H9 (cell line): ENCODE data around the gene MREG. TPM values are rescaled to one million over a fixed set of nuclear protein-coding genes. Genes with fewer than 3 reads are reported as not detected.

Experiments used
- DNase-seq: peaks from one replicate; pipeline ENCODE4 v3.0.0-alpha.2; 2017
- H2AFZ ChIP-seq: one replicate; pipeline ENCODE4 v1.6.1; 2013; ENCODE audit warnings: mild to moderate bottlenecking, low read length, control low read depth, moderate library complexity
- H2AK5ac ChIP-seq: 2 replicates; pipeline ENCODE4 v1.6.1; 2013; ENCODE audit warnings: low read length, control low read depth, mixed read lengths; ENCODE audit not compliant: insufficient read length
- H2BK120ac ChIP-seq: one replicate; pipeline ENCODE4 v1.6.1; 2013; ENCODE audit warnings: low read depth, mild to moderate bottlenecking, low read length, control low read depth, inconsistent platforms; ENCODE audit not compliant: poor library complexity, severe bottlenecking
- H2BK12ac ChIP-seq: 2 replicates; pipeline ENCODE4 v1.6.1; 2013; ENCODE audit warnings: low read length, control low read depth, mixed read lengths, low read depth; ENCODE audit not compliant: insufficient read length
- H2BK15ac ChIP-seq: 2 replicates; pipeline ENCODE4 v1.6.1; 2013; ENCODE audit warnings: low read depth, low read length, control low read depth
- H2BK20ac ChIP-seq: one replicate; pipeline ENCODE4 v1.6.1; 2013; ENCODE audit warnings: low read depth, mild to moderate bottlenecking, low read length, control low read depth, inconsistent platforms; ENCODE audit not compliant: poor library complexity, severe bottlenecking
- H2BK5ac ChIP-seq: 2 replicates; pipeline ENCODE4 v1.6.1; 2013; ENCODE audit warnings: low read length, control low read depth, mixed read lengths; ENCODE audit not compliant: insufficient read length
- H3K14ac ChIP-seq: 2 replicates; pipeline ENCODE4 v1.6.1; 2013; ENCODE audit warnings: low read length, control low read depth; ENCODE audit not compliant: insufficient read depth
- H3K18ac ChIP-seq: 2 replicates; pipeline ENCODE4 v1.6.1; 2013; ENCODE audit warnings: low read depth, mild to moderate bottlenecking, mixed read lengths, low read length, control low read depth; ENCODE audit not compliant: insufficient read length
- H3K23ac ChIP-seq: 2 replicates; pipeline ENCODE4 v1.6.1; 2013; ENCODE audit warnings: low read length, control low read depth, mixed read lengths, low read depth; ENCODE audit not compliant: insufficient read length
- H3K23me2 ChIP-seq: 2 replicates; pipeline ENCODE4 v1.6.1; 2013; ENCODE audit warnings: low read depth, mild to moderate bottlenecking, mixed read lengths, low read length, control low read depth; ENCODE audit not compliant: insufficient read length, poor library complexity, severe bottlenecking
- H3K27ac ChIP-seq: 2 replicates; pipeline ENCODE4 v1.5.1; 2013; ENCODE audit warnings: low read length, control low read depth, mixed read lengths, low read depth; ENCODE audit not compliant: insufficient read length
- H3K27me3 ChIP-seq: 2 replicates; pipeline ENCODE4 v1.6.1; 2013; ENCODE audit warnings: low read length, control low read depth, inconsistent platforms; ENCODE audit not compliant: insufficient read depth
- H3K4ac ChIP-seq: 2 replicates; pipeline ENCODE4 v1.6.1; 2013; ENCODE audit warnings: low read depth, mild to moderate bottlenecking, control low read depth, inconsistent platforms, low read length, moderate library complexity
- H3K4me1 ChIP-seq: 2 replicates; pipeline ENCODE4 v1.6.1; 2013; ENCODE audit warnings: low read length, control low read depth, inconsistent platforms; ENCODE audit not compliant: insufficient read depth
- H3K4me2 ChIP-seq: 2 replicates; pipeline ENCODE4 v1.6.1; 2013; ENCODE audit warnings: low read length, control low read depth, mixed read lengths; ENCODE audit not compliant: insufficient read length, insufficient read depth
- H3K56ac ChIP-seq: 2 replicates; pipeline ENCODE4 v1.6.1; 2013; ENCODE audit warnings: low read depth, mild to moderate bottlenecking, mixed read lengths, low read length, control low read depth; ENCODE audit not compliant: insufficient read length
- H3K79me1 ChIP-seq: 2 replicates; pipeline ENCODE4 v1.6.1; 2013; ENCODE audit warnings: low read depth, mild to moderate bottlenecking, moderate library complexity, low read length, control low read depth, inconsistent platforms; ENCODE audit not compliant: insufficient read depth, poor library complexity, severe bottlenecking
- H3K79me2 ChIP-seq: 2 replicates; pipeline ENCODE4 v1.6.1; 2013; ENCODE audit warnings: low read length, control low read depth, inconsistent platforms; ENCODE audit not compliant: insufficient read depth
- H3K9ac ChIP-seq: 2 replicates; pipeline ENCODE4 v1.6.1; 2013; ENCODE audit warnings: low read length, control low read depth, mixed read lengths; ENCODE audit not compliant: insufficient read length; ENCODE audit errors: extremely low read depth
- H3K9me3 ChIP-seq: one replicate; pipeline ENCODE4 v1.6.1; 2013; ENCODE audit warnings: low read depth, low read length, inconsistent platforms; ENCODE audit not compliant: control insufficient read depth
- H3T11ph ChIP-seq: one replicate; pipeline ENCODE4 v1.6.1; 2013; ENCODE audit warnings: mild to moderate bottlenecking, low read length, control low read depth, inconsistent platforms
- H4K20me1 ChIP-seq: one replicate; pipeline ENCODE4 v1.6.1; 2013; ENCODE audit not compliant: control insufficient read depth, insufficient read length, insufficient read depth
- H4K5ac ChIP-seq: 2 replicates; pipeline ENCODE4 v1.6.1; 2013; ENCODE audit warnings: low read depth, mild to moderate bottlenecking, mixed read lengths, low read length, control low read depth; ENCODE audit not compliant: insufficient read length
- H4K8ac ChIP-seq: replicated peaks from 2 replicates; pipeline ENCODE4 v1.6.1; 2013; ENCODE audit warnings: low read length, control low read depth, mixed read lengths, low read depth; ENCODE audit not compliant: insufficient read length
- H4K91ac ChIP-seq: 2 replicates; pipeline ENCODE4 v1.6.1; 2013; ENCODE audit warnings: low read depth, mild to moderate bottlenecking, moderate library complexity, mixed read lengths, low read length, control low read depth; ENCODE audit not compliant: insufficient read length
- H3K27ac Mint-ChIP-seq, 3 experiments: 2 replicates in 2 of 3; 3 replicates in 1 of 3; pipeline ENCODE4 v1.8.0; 2020 to 2021; ENCODE audit warnings: mixed read lengths in 3 of 3, mild to moderate bottlenecking in 1 of 3, moderate library complexity in 1 of 3
- H3K27me3 Mint-ChIP-seq: 2 replicates; pipeline ENCODE4 v1.8.0; 2021; ENCODE audit warnings: low read depth, mild to moderate bottlenecking, moderate library complexity, mixed read lengths
- H3K36me3 Mint-ChIP-seq, 3 experiments: 2 replicates in 2 of 3; 3 replicates in 1 of 3; pipeline ENCODE4 v1.8.0; 2020 to 2021; ENCODE audit warnings: low read depth in 3 of 3, mixed read lengths in 3 of 3; ENCODE audit not compliant: insufficient read depth in 1 of 3
- H3K4me1 Mint-ChIP-seq, 2 experiments: 2 replicates each; pipeline ENCODE4 v1.8.0; 2020; ENCODE audit warnings: mixed read lengths in 2 of 2
- H3K4me3 Mint-ChIP-seq, 2 experiments: 2 replicates in 1 of 2; 3 replicates in 1 of 2; pipeline ENCODE4 v1.8.0; 2020 to 2021; ENCODE audit warnings: mild to moderate bottlenecking in 2 of 2, mixed read lengths in 2 of 2, moderate library complexity in 1 of 2
- H3K9me3 Mint-ChIP-seq, 2 experiments: 2 replicates in 1 of 2; 3 replicates in 1 of 2; pipeline ENCODE4 v1.8.0; 2020; ENCODE audit warnings: mild to moderate bottlenecking in 2 of 2, mixed read lengths in 2 of 2, moderate library complexity in 1 of 2
- WGBS: extraction: QIAGEN DNeasy Blood & Tissue Kit; methylation state at CpG from one replicate; pipeline ENCODE4 v1.1.7; 2013; ENCODE audit warnings: missing lambda C conversion rate, low lambda C conversion rate, mixed read lengths; ENCODE audit not compliant: insufficient read length; ENCODE audit errors: extremely low coverage; 5-methylcytosine and 5-hydroxymethylcytosine counted together
- total RNA-seq: library from RNA; stranded (reverse); gene quantifications from 2 replicates; pipeline ENCODE4 v1.2.1, GENCODE V29; 2021
- TF ChIP-seq, protein P1 (sequence below): fragments of 200-600 bp; sonication (generic); conservative IDR thresholded peaks from 3 replicates; pipeline ENCODE4 v1.8.0; 2021; ENCODE audit warnings: antibody characterized with exemption, mild to moderate bottlenecking

MREG gene
- total RNA-seq, 1 experiment from 2014 or later: 21.8 TPM

DNA sequence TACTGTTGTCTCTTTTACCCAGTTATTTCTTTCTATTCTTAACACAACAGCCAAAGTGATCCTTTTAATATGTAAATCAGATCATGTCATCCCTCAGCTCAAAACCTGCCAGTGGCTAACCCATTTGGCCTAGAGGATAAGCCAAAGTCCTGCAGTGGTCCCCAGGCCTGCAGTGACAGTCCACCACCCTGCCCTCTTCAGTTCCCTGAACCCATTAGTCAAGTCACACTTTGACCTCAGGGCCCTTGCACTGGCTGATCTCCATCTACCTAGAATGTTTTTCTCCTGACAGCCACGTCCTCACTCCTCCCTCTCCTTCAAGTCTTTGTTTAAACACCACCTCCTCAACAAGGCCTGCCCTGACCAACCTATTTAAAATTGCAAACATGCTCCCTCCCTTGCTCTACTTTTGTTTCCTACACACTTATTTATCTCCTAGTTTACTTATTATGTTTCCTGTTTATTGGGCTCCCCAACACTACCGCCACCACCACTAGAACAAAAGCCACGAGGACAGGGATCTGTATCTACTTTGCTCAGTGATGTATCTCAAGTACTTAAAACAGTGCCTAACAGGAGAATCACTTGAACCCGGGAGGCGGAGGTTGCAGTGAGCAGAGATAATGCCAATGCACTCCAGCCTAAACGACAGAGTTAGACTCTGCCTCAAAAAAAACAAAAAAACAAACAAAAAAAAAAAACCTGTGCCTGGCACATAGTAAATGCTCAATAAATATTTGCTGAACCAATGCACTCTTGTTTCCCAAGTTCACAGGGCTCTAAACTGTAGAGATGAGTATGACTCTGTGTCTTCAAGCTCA, 9.3 kb downstream of the MREG start:
- no peaks in the 10 kb centered on the region; a peak in 1 of 7 replicates for H3K36me3 Mint-ChIP-seq
- peak overlapping the region in 1 of 2 experiments; percentile 7; a peak in 1 of 5 replicates for H3K4me3 Mint-ChIP-seq
- Histone ChIP-seq H3K4me2 (no peak overlapping the region), H3K23ac (no peak overlapping the region), H2AFZ (no peak overlapping the region), H3K14ac (no peak overlapping the region), H3K9me3 (no peaks in the 10 kb centered on the region), H3K23me2 (no peaks in the 10 kb centered on the region), H4K8ac (no peak overlapping the region), H3K9ac (no peak overlapping the region), H4K5ac (no peak overlapping the region), H4K91ac (no peak overlapping the region), H3K27me3 (no peaks in the 10 kb centered on the region), H3K79me1 (peaks cover 4% of the 10 kb centered on the region), H2BK20ac (no peak overlapping the region), H4K20me1 (no peaks in the 10 kb centered on the region), H3K4ac (no peak overlapping the region), H3K56ac (no peak overlapping the region), H3K18ac (no peak overlapping the region), H2BK15ac (no peak overlapping the region), H2BK120ac (no peak overlapping the region), H3K27ac (no peak overlapping the region), H2BK12ac (no peak overlapping the region), H3K79me2 (peaks cover 4% of the 10 kb centered on the region; the same call in 1 of the 2 replicates), H3T11ph (no peak overlapping the region), H3K4me1 (peaks cover 14% of the 10 kb centered on the region; the same call in 1 of the 2 replicates), H2AK5ac (no peak overlapping the region), H2BK5ac (no peak overlapping the region)
- H3K9me3 Mint-ChIP-seq: no peaks in the 10 kb centered on the region
- H3K27me3 Mint-ChIP-seq: no peaks in the 10 kb centered on the region
- H3K4me1 Mint-ChIP-seq: peaks cover 20 to 42% of the 10 kb centered on the region in 2 experiments
- no peak for DNase-seq
- H3K27ac Mint-ChIP-seq: peak overlapping the region in 1 of 3 experiments; percentile 8; a peak in 3 of 7 replicates
- TF ChIP-seq, protein P1, sequence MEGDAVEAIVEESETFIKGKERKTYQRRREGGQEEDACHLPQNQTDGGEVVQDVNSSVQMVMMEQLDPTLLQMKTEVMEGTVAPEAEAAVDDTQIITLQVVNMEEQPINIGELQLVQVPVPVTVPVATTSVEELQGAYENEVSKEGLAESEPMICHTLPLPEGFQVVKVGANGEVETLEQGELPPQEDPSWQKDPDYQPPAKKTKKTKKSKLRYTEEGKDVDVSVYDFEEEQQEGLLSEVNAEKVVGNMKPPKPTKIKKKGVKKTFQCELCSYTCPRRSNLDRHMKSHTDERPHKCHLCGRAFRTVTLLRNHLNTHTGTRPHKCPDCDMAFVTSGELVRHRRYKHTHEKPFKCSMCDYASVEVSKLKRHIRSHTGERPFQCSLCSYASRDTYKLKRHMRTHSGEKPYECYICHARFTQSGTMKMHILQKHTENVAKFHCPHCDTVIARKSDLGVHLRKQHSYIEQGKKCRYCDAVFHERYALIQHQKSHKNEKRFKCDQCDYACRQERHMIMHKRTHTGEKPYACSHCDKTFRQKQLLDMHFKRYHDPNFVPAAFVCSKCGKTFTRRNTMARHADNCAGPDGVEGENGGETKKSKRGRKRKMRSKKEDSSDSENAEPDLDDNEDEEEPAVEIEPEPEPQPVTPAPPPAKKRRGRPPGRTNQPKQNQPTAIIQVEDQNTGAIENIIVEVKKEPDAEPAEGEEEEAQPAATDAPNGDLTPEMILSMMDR: no peak
- no CpG with 5 or more reads among the region's 6 CpGs for WGBS
